Measurements from ENCODE around the gene LRFN5. TPM values are rescaled to one million over a fixed set of nuclear protein-coding genes. Genes with fewer than 3 reads are reported as not detected.

Gene LRFN5
- total and polyA plus RNA-seq, 10 of the 15 experiments (the other 5 are each of a cell fraction or from before 2014, with no cell fraction given): 0.06 to 1.2 TPM; not detected in 8

- TF ChIP-seq ATF2 (IDR thresholded peaks at IDR 0.05; ENCODE audit: low read length) (no peak), SREBF1 (IDR thresholded peaks at IDR 0.05; ENCODE audit: low read length) (no peak), STAT3 (IDR thresholded peaks at IDR 0.05; ENCODE audit: low read depth, low read length) (no peak), CBFB (IDR thresholded peaks at IDR 0.05; ENCODE audit: low read depth) (no peak), HDGF (IDR thresholded peaks at IDR 0.05) (no peak)
These were observed 960 bp upstream of the LRFN5 start (continued) for GRCh38 chr14:41605550-41606281.

- no peak overlapping the region for H3K4me3 ChIP-seq
- ATAC-seq (no peak), DNase-seq (ENCODE audit: low read depth, low spot score) (no peak), FAIRE-seq (no peak)
- BruUV-seq (replicated peaks): no TSS peak
- H3K79me2 ChIP-seq (ENCODE audit: control insufficient read depth, insufficient read depth, low read length): no peaks in the 10 kb centered on the region
- H3K36me3 ChIP-seq (ENCODE audit: control insufficient read depth in 2 of 2, insufficient read depth in 2 of 2, low read length in 1 of 2): no peaks in the 10 kb centered on the region
- no peak overlapping the region for H3K4me2 ChIP-seq (ENCODE audit: control insufficient read depth, insufficient read depth)
- RAD21 ChIA-PET (ENCODE audit: unreplicated experiment): no interaction called here
- H3K4me1 ChIP-seq (ENCODE audit: control insufficient read depth, insufficient read depth, low read length): no peaks in the 10 kb centered on the region
- no peaks in the 10 kb centered on the region for H4K20me1 ChIP-seq (ENCODE audit: control insufficient read depth, insufficient read depth)
- SMC1A ChIA-PET (ENCODE audit: uncharacterized antibody, unreplicated experiment): no interaction called here
- WGBS (ENCODE audit: insufficient coverage, insufficient replicate concordance, low lambda C conversion rate, missing lambda C conversion rate): 3% methylated on average over 7 of the region's 7 CpGs
- intact Hi-C loops (cut with micrococcal nuclease; ENCODE audit: unreplicated experiment): loop anchor here (10.0 kb wide), 1 partner anchor 321 kb away; no protein-coding TSS in a partner anchor
- POLR2A ChIA-PET: no interaction called here
- in situ Hi-C loops (cut with MboI): loop anchor here (25.0 kb wide), 1 partner anchor 1619 kb away; no protein-coding TSS in a partner anchor
- no peak overlapping the region for H3K9ac ChIP-seq (ENCODE audit: control insufficient read depth, insufficient read depth, low read length)
- H3K27me3 ChIP-seq (replicated peaks in 1 of 2; ENCODE audit: control insufficient read depth in 2 of 2, insufficient read depth in 2 of 2, low read length in 1 of 2): peaks cover 10 to 13% of the 10 kb centered on the region in 2 experiments
- no peak overlapping the region for H3K27ac ChIP-seq (ENCODE audit: control insufficient read depth, insufficient read depth)
- H3K9me3 ChIP-seq (replicated peaks; ENCODE audit: control insufficient read depth, insufficient read depth, low read length): no peaks in the 10 kb centered on the region; the same call in 2 of the 3 replicates
- CTCF ChIA-PET: no interaction called here
- no peak overlapping the region for H2AFZ ChIP-seq (ENCODE audit: control insufficient read depth, low read depth, low read length)
- TF ChIP-seq CTCF (IDR thresholded peaks at IDR 0.05 in 2 of 3, conservative IDR thresholded peaks at IDR 0.05 in 1 of 3; ENCODE audit: control insufficient read depth in 2 of 3, extremely low read depth in 1 of 3, insufficient read depth in 1 of 3, low read depth in 3 of 3, low read length in 3 of 3) (no peak), NFXL1 (IDR thresholded peaks at IDR 0.05; ENCODE audit: borderline replicate concordance) (no peak), TAF1 (IDR thresholded peaks at IDR 0.05; ENCODE audit: borderline replicate concordance, low read depth, low read length) (no peak), CREB1 (IDR thresholded peaks at IDR 0.05; ENCODE audit: low read depth) (no peak), YBX1 (IDR thresholded peaks at IDR 0.05) (no peak), SRF (IDR thresholded peaks at IDR 0.05; ENCODE audit: low read depth in 2 of 2, low read length in 2 of 2) (no peak), ZBTB11 (CRISPR knock-in tag; IDR thresholded peaks at IDR 0.05) (no peak), JUND (IDR thresholded peaks at IDR 0.05; ENCODE audit: low read depth, low read length) (no peak), USF2 (IDR thresholded peaks at IDR 0.05; ENCODE audit: borderline replicate concordance, low read depth, low read length) (no peak), FOS (IDR thresholded peaks at IDR 0.05; ENCODE audit: borderline replicate concordance, extremely low read depth, insufficient read length) (no peak), ETV6 (conservative IDR thresholded peaks at IDR 0.05 in 1 of 2, IDR thresholded peaks at IDR 0.05 in 1 of 2; ENCODE audit: borderline replicate concordance in 1 of 2, low read depth in 1 of 2) (no peak)
These were observed 469 bp upstream of the LRFN5 start for GRCh38 chr14:41606282-41606531.

Data from GM12878 (cell line).